GM18870 (cell line): ENCODE data around the gene RHD.
"Not testable (repeated sequence)": the region's sequence is repeated elsewhere in the genome, so short reads cannot be mapped to it uniquely, and the experiment has no call there.

Source experiments
- ATAC-seq: cut with Tn5 transposase; IDR thresholded peaks from one replicate; pipeline ENCODE4 v1.9.1; 2021; ENCODE audit warnings: moderate library complexity; ENCODE audit not compliant: unreplicated experiment

The RHD gene

DNA sequence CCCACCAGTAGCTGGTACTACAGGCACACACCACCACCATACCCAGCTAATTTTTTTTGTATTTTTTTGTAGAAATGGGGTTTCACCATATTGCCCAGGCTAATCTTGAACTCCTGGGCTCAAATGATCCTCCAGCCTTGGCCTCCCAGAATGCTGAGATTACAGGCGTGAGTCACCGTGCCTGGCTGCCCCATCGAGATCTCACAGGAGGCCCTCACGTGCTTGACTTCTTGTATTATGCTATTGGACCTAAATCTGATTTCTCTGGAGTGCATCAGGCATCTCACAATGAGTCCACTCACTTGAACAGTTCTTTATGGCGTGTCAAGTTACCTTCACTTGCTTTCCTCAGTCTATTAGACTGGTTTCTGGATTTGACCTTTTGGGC is 15.7 kb upstream of the RHD start:
- ATAC-seq: no peak

DNA sequence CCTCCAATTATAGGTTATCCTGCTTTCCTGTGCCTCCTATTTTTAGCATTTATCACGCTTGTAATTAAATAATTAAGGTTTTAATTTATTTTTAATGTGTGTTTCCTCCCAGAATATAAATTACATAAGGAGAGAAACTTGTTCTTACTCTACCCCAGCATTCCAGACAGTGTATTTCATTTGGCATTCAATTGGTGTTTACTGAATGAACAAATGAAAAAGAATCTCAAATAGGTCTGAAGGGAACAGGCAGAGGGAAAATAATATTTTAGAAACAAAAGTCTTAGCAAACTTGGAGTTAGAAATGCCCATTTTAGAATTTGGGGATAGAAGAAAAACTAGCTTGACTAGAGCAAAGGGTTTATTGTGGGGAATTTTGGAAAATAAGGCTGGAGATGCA is 15.1 kb upstream of the RHD start:
- no peak for ATAC-seq

DNA sequence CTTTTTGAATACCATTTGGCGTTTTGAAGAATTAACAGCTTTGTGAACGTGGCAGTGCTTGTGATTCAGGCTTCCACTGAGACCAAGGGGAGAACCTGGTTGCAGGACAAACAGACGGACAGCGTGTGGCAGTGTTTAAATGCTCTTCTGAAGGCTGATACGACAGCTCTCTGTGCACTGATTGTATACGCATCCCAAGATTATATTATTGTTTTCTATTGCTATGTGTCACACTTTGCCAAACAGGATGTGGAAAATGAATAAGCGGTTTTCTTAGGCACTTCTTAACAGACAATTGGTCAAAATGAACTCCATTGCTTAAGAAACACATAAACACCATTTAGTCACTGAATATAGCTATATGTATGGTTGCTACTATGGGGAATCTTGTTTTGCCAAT is 12.5 kb upstream of the RHD start:
- not testable (repeated sequence) for ATAC-seq

DNA sequence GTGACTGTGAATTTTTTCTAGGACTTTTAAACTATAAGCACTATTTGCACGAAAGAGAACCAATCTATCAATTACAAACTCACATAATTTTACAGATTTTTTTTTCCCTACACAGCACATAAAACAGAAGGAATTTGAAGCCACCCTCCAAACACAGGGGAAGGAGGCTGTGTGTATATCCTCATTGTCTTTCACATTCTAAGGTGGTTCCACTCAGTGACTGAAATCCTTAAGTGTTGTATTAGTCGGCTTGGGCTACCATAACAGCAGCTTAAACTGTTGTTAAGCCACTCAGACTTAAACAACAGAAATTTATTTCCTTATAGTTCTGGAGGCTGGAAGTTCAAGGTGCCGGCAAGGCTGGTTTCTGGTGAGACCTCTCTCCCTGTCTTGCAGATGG is 12.0 kb upstream of the RHD start:
- not testable (repeated sequence) for ATAC-seq

DNA sequence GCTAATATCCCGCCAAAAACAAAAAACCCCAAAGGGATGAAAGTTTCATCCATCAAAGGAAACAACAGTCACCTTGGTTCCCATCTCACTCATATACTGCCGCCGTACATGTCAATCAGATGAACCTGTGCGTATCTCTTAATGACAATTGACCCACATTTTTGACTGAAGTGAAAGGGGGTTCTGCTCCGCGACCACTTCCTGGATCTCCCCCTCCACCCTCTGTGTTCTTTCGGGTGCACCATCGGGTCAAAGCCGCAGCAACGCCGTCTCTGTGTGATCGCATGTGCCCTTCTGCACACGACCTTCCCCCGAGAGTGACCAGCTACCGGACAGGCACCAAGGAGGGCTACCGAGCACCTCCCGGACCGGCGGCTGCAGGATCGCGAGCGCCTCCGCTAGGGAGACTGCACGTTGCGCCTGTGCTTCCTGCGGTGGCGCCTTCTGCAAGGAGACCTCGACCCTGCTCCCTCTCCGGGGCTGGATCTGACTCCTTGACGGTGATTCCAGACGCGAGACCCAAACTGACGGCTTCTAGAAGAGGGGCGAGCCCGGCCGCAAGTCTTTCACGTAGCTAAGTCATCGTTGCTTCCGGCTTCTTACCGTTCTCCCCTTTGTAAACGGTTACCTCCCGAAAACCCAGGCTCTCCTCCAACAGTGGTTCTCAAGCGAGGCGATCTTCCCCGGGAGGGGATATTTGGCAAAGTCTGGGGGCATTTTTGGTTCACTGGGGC is 5.6 kb upstream of the RHD start:
- peak; percentile 15 for ATAC-seq

DNA sequence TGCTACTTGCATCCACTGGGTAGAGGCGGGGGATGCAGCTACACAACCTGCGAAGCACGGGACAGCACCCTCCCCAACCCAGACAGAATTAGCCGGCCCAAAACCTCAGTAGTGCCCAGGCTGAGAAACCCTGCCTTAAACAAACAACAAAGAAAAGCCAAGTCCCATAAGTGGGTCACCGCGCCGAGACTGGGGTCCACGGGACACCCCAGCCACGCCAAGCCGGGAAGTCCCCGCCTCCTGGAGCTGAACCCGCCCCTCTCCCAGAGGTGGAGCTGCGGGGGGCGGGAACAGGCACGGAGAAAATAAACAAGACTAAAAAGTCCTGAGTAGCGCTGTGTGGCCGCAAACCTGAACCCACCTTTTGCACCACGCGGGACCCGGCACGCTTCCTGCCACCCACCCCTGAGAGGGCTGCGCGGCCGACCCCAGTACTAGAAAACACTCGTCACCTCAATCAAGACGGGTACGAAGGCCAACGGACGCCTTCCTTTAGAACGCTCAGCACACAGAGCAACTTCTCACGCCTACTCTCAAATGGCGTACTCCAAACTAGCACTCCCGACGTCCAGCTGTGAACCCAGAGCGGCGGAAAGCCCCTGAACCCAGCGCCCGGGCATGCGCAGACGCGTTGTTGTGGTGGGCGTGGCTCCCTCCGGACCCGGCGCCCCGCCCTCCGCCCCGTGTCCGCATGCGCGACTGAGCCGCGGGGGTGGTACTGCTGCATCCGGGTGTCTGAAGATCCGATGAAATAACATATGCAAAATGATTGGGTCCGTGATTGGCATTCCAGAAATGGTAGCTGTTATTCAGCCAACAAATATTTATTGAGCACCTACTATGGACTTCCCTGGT is 4.8 kb upstream of the RHD start:
- ATAC-seq: peak; percentile 76

DNA sequence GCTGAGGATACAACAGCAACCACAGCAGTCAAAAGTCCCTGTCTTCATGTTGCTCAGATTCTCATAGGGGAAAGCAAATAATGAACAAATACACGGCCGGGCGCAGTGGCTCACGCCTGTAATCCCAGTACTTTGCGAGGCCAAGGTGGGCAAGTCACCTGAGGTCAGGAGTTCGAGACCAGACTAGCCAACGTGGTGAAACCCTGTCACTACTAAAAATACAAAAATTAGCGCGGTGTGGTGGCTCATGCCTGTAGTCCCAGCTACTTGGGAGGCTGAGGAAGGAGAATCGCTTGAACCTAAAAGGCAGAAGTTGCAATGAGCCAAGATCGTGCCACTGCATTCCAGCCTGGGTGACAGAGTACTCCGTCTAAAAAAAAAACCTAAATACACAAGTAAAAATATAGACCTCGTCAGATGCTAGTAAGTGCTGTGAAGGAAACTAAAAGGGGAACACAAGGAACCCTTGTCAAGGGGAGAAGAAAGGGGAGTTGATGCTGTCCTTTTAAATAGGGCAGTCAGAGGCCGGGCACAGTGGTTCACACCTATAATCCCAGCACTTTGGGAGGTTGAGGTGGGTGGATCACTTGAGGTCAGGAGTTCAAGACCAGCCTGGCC is 4.1 kb upstream of the RHD start:
- not testable (repeated sequence) for ATAC-seq

DNA sequence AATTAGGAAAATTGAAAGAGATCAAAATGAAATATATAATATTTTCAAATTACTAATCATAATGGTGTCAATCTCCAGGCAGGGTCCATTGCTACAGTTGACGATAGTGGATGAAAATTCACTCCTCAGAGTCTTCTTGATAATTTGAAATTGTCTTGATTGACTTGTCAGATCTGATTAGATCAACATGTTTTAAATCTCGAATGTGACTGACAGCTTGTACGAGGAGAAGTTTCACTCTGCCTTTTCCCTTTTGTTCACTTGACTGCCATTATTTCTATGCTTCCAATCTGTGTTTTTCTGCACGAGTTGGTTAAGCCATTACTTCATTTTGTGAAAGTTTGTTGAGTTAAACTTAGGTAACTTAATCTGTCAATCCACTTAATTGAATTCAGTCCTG is 3.3 kb downstream of the RHD start:
- not testable (repeated sequence) for ATAC-seq

DNA sequence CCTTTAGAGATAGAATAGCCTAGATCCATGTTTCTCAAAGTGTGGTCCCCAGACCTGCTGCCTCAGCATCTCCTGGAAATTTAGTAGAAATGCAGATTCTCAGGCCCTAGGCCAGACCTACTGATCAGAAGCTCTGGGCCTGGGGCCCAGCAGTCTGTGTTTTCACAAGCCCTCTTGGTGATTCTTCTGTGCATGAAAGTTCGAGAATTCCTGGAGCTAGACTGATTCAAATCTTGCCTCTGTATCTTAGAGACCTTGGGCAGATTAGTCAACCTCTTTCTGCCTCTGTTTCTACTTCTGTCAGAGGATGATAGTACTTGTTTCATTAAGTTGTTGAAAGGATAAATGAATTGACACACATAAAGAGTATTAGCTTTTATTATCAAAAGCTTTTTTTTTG is 5.0 kb downstream of the RHD start:
- ATAC-seq: not testable (repeated sequence)

DNA sequence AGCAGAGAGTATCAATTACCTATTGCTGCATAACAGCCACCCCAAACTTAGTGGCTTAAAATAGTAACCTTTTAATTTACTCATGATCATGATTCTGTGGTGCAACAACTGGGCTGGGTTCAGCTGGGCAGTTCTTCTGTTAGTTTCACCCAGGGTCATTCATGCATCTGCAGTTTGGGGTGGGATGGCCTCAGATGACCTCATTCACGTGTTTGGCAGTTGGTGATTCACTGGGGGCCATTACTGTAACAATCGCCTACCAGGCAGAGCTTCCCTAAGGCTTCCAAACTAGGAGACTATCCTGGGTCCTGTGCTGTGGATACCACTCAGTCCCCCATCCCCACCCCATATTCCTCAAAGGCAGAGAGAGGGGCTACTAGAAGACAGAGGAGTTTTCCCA is 6.0 kb downstream of the RHD start:
- not testable (repeated sequence) for ATAC-seq

DNA sequence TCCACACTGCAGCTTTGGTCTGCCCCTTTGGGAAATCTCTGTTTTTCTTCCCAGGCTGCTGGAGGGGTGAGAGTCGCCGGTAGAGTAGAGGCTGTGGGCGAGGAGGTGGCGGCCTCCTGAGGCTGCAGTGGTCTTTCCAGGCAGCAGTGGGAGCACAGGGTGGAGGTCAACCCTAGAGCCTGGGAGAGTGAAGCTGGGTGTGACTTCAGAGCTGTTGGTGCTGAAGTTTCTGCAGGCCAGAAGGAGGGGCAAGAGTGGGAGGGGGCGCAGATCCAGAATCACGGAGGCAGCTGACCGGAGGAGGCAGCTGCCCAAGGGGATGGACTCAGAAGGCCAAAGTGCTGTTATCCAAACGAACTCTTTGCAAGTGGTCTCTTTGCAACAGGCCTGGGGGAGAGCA is 6.5 kb downstream of the RHD start:
- ATAC-seq: not testable (repeated sequence)

DNA sequence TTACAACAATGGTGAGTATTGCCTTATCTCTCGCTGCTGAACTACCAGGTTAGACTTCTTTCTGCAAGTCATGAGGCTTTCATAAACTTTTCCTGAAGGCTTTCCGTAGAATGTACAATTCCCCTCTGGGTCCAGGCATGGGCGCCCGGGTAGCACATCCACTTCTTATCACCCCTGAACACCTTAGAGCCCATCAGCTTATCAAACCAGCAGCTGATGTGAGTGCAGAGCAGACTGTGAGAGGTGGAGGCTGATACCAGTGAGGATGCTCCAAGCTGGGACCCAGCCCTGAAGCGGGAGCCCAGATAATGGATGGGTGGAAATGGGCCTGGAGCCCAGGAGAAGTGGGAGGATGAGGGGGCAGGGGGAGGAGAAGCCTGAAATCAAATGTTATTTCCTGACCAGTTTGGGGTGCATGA is 7.4 kb downstream of the RHD start:
- ATAC-seq: not testable (repeated sequence)

DNA sequence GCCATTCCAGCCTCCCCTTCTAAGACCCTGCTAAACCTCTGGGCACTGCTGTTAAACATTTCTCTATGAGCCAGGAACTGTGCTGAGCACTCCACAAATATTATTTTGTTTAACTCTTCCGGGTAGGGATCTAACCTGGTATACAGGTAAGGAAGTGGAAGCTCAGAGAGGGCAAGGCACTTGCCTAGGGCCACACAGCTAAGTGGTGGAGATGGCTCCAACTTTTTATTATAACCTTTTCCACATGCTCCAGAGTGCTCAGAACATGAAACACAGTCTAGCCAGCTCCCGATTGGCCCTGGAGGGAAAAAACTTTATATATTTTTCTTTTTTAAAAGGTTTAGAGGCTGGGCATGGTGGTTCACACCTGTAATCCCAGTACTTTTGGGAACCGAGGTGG is 13.6 kb downstream of the RHD start:
- ATAC-seq: not testable (repeated sequence)

DNA sequence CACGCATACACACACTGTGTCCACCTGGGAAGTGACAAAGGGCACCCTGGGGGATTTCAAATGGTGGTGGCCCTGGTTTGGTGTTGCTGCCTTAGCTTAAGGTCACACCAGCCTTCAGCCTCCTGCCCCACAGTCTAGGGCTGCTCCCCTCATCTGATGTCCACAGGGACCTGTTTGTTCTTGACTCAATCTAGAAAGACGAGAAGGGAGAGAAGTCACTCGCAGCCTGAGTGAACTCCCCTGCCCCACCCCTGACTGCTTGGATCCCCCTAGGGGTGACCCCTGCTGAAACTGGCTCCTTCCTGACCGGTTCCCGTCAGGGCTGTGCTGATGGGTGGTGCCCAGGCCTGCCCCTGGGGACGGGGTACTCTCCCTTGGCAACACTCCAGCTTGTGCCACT is 14.9 kb downstream of the RHD start:
- ATAC-seq: not testable (repeated sequence)

DNA sequence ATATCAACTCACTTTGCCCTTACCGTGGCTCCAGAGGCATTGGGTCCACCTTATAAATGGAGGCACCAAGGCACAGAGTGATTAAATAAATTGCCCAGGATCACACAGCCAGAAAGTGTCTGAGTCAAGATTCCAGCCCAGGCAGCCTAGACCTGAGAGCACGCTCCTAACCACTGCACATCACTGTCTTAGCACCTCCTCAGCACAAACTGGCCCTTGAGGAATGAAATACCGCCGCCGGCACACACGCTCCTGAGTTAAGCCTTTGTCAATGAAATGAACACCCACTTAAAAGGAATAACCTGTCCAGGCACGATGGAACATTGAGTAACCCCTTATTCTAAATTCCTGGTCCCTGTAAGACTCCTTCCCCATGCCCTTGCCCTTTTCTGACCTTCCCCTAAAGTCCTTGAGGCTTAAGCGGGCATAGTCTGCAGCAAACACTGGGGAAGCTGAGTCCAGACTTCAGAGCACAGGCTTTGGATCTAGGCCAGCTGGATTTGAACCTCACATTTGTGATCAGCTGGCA is 16.3 kb downstream of the RHD start:
- not testable (repeated sequence) for ATAC-seq

DNA sequence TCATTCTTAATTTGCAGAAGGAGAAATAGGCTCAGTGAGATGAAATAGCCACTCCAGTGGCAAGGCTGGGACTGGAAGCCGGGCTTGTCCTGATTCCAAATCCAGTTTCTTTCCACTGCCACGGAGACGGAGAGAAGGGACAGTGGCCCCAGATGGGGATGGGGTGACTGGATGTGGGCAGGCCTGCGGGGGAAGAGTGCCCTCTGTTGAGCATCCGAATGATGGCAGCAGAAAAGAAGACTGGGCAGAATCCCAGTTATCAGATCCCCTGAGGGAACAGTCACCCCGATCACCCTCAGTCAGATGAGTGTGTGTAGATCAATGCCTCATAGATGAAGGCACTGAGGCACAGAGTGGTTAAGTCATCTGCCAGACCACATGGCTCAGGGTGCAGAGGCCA is 17.7 kb downstream of the RHD start:
- ATAC-seq: not testable (repeated sequence)

DNA sequence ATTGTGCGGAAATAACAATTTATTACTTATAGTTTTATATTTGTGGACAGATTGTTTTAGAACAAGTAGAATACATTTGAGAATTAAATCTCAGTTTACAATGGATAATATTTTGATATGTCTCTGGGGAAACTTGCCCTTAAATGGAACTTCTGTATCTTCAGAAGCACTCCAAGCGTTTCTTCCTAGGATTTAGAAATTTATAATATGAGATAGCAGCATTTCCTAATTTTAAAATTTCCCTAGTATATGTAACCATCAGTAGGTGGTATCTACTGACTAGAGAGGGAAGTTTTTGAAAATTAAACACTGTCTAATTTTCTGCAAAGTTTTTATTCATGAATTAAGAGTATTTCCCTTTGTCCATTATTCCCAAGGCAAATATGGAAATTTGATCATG is 21.1 kb downstream of the RHD start:
- not testable (repeated sequence) for ATAC-seq

DNA sequence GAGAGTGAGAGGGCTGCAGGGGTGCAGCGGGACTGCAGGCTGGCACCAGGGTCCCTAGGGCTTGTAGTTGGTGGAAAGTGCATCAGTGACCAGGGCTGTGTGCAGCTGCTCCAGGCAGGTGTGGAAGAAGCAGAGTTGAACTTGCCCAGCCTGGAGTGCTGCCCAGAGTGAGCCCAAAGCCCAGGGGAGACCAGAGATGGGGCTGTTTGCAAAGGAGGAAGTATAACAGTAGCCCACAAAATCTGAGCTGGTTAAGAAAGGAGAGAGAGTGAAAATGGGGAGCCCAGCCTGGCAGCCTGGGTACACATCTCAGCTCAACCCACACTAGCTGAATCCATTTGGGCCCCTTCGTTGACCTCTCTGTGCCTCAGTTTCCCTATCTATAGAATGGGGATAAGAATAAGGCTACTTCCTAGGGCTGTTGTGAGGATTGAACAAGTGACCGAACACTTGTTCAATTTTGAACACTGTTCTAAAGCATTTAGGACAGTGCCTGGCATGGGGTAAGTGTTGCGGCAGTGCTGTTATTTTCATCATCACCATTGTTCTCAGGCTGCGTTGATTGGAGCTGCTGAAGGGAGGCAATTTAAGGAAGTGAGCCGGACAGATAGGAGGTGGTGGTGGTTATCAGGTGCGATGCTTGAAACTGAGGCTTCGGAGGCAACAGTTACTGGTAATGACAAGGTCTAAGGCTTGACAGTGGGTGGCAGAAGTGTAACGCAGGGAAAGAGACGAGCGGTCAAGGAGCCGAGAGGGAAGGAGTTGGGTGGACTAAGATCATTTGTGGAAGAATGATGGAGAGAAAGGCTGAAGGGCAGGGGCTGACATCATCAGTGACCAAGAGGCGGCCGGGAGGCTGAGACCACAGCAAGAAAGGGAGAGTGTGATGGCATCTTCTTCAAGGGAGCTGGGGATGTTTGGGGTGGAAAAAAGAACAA is 22.8 kb downstream of the RHD start:
- not testable (repeated sequence) for ATAC-seq

DNA sequence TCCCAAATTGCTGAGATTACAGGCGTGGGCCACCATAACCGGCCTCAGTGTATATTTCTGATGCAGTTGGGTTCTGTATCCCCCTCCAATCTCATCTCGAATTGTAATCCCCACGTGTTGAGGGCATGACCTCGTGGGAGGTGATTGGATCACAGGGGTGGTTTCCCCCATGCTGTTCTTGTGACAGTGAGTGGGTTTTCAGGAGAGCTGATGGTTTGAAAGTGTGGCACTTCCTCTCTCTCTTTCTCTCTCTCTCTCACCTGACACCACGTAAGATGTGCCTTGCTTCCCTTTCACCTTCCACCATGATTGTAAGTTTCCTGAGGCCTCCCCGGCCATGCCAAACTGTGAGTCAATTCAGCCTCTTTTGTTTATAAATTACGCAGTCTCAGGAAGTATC is 24.2 kb downstream of the RHD start:
- ATAC-seq: not testable (repeated sequence)

DNA sequence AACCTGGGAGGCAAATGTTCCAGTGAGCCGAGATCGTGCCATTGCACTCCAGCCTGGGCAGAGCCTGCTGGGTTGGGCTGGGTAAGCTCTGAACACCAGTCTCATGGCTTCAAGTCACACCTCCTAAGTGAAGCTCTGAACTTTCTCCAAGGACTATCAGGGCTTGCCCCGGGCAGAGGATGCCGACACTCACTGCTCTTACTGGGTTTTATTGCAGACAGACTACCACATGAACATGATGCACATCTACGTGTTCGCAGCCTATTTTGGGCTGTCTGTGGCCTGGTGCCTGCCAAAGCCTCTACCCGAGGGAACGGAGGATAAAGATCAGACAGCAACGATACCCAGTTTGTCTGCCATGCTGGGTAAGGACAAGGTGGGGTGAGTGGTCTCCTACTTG is 28.4 kb downstream of the RHD start:
- ATAC-seq: not testable (repeated sequence)
